K562 (cell line): ENCODE measurements around the gene ADAMTS14. TPM values are rescaled to one million over a fixed set of nuclear protein-coding genes. Genes with fewer than 3 reads are reported as not detected.

Experiments
- ARID3B ChIP-seq: fragments of 250-450 bp; sonication (Bioruptor Pico); IDR thresholded peaks from 2 replicates; pipeline ENCODE4 v1.4.0; 2020; ENCODE audit warnings: borderline replicate concordance
- CHD7 ChIP-seq: fragments of 200-600 bp; sonication (generic); IDR thresholded peaks from one replicate; pipeline ENCODE4 v1.6.1; 2012; ENCODE audit warnings: mild to moderate bottlenecking, low read depth, low read length, inconsistent platforms
- KDM2B ChIP-seq: fragments of 250-450 bp; sonication (Bioruptor Pico); IDR thresholded peaks from 2 replicates; pipeline ENCODE4 v1.8.0; 2021; ENCODE audit warnings: mild to moderate bottlenecking, moderate library complexity
- ZNF146 ChIP-seq: IDR thresholded peaks from one replicate; pipeline ENCODE4 v1.6.1; 2018; ENCODE audit warnings: missing compliant biosample characterization; ENCODE audit not compliant: unreplicated experiment
- polyA plus RNA-seq, 8 experiments: library from polyadenylated mRNA; depleted of rRNA in 4 of 8; stranded (reverse) in 5 of 8; unstranded in 3 of 8; fragments of >200 nt; fragmentation: Nextera tagmentation in 2 of 8; fragmentation: Illumina TruSeq in 1 of 8; extraction: Ambion mirVana in 2 of 8; extraction: Trizol in 1 of 8; gene quantifications; 2 replicates each; pipeline versions ENCODE4 v1.2.1 to v1.2.3, GENCODE V29; 2011 to 2014; ENCODE audit warnings: inconsistent platforms in 1 of 8, missing spikeins in 1 of 8
- total RNA-seq, 7 experiments: library from RNA; depleted of rRNA in 6 of 7; stranded (reverse); fragments of >200 nt in 6 of 7; fragmentation: Illumina TruSeq in 2 of 7; extraction: Trizol in 2 of 7; gene quantifications; 2 replicates each; pipeline versions ENCODE4 v1.2.1 to v1.2.3, GENCODE V29; 2011 to 2021; ENCODE audit warnings: low replicate concordance in 1 of 7
- TF ChIP-seq, protein P1 (sequence below): sonication (generic); formaldehyde crosslinking; IDR thresholded peaks from 2 replicates; pipeline ENCODE4 v1.8.0; 2023; ENCODE audit warnings: missing genetic modification reagents, mild to moderate bottlenecking, borderline replicate concordance
- TF ChIP-seq, protein P2 (sequence below), 2 experiments: IDR thresholded peaks; 2 replicates each; pipeline ENCODE4 v1.6.1; 2012; ENCODE audit warnings: improper control_type of control experiment in 2 of 2, low read depth in 2 of 2, low read length in 2 of 2, borderline replicate concordance in 1 of 2

The ADAMTS14 gene
- total and polyA plus RNA-seq, 9 of the 15 experiments (the other 6 are each of a cell fraction or from before 2014, with no cell fraction given): 0.04 to 37.4 (median 15.9) TPM

DNA sequence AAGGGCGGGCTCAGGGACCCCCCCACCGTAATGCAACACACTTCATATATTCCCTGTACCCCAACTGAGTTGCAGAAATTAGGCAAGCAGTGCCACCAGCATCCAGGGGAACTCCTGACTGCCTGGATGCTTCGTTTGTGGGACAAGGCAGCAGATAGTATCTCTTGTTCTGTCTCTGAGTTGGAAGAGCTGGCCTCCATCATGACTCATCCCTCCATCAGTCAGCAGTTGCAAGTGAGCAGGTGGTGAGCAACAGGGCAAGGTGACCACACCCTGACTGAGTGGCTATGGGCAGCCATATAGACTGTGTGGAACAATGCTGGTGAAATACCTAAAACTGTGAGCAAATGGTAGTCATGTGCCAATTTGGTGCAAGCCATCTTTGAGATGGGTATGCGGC lies 22.8 kb upstream of the ADAMTS14 start (continued):
- TF ChIP-seq, protein P1, sequence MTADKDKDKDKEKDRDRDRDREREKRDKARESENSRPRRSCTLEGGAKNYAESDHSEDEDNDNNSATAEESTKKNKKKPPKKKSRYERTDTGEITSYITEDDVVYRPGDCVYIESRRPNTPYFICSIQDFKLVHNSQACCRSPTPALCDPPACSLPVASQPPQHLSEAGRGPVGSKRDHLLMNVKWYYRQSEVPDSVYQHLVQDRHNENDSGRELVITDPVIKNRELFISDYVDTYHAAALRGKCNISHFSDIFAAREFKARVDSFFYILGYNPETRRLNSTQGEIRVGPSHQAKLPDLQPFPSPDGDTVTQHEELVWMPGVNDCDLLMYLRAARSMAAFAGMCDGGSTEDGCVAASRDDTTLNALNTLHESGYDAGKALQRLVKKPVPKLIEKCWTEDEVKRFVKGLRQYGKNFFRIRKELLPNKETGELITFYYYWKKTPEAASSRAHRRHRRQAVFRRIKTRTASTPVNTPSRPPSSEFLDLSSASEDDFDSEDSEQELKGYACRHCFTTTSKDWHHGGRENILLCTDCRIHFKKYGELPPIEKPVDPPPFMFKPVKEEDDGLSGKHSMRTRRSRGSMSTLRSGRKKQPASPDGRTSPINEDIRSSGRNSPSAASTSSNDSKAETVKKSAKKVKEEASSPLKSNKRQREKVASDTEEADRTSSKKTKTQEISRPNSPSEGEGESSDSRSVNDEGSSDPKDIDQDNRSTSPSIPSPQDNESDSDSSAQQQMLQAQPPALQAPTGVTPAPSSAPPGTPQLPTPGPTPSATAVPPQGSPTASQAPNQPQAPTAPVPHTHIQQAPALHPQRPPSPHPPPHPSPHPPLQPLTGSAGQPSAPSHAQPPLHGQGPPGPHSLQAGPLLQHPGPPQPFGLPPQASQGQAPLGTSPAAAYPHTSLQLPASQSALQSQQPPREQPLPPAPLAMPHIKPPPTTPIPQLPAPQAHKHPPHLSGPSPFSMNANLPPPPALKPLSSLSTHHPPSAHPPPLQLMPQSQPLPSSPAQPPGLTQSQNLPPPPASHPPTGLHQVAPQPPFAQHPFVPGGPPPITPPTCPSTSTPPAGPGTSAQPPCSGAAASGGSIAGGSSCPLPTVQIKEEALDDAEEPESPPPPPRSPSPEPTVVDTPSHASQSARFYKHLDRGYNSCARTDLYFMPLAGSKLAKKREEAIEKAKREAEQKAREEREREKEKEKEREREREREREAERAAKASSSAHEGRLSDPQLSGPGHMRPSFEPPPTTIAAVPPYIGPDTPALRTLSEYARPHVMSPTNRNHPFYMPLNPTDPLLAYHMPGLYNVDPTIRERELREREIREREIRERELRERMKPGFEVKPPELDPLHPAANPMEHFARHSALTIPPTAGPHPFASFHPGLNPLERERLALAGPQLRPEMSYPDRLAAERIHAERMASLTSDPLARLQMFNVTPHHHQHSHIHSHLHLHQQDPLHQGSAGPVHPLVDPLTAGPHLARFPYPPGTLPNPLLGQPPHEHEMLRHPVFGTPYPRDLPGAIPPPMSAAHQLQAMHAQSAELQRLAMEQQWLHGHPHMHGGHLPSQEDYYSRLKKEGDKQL: no peak
- no peak for TF ChIP-seq ZNF146 (CRISPR knock-in tag)
- TF ChIP-seq KDM2B (CRISPR knock-in tag): no peak
- TF ChIP-seq, protein P2, sequence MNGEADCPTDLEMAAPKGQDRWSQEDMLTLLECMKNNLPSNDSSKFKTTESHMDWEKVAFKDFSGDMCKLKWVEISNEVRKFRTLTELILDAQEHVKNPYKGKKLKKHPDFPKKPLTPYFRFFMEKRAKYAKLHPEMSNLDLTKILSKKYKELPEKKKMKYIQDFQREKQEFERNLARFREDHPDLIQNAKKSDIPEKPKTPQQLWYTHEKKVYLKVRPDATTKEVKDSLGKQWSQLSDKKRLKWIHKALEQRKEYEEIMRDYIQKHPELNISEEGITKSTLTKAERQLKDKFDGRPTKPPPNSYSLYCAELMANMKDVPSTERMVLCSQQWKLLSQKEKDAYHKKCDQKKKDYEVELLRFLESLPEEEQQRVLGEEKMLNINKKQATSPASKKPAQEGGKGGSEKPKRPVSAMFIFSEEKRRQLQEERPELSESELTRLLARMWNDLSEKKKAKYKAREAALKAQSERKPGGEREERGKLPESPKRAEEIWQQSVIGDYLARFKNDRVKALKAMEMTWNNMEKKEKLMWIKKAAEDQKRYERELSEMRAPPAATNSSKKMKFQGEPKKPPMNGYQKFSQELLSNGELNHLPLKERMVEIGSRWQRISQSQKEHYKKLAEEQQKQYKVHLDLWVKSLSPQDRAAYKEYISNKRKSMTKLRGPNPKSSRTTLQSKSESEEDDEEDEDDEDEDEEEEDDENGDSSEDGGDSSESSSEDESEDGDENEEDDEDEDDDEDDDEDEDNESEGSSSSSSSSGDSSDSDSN (IDR thresholded peaks at IDR 0.05; ENCODE audit: borderline replicate concordance in 1 of 2, low read depth in 2 of 2, low read length in 2 of 2): no peak
- no peak for TF ChIP-seq ARID3B (CRISPR knock-in tag)
- no peak for TF ChIP-seq CHD7
